Measurements from ENCODE around the gene CCDC183. TPM values are rescaled to one million over a fixed set of nuclear protein-coding genes. Genes with fewer than 3 reads are reported as not detected.

The CCDC183 gene
- total and polyA plus RNA-seq, 2 of the 4 experiments (the other 2 are of a cell fraction), result under 0.01 to 0.29 TPM

DNA sequence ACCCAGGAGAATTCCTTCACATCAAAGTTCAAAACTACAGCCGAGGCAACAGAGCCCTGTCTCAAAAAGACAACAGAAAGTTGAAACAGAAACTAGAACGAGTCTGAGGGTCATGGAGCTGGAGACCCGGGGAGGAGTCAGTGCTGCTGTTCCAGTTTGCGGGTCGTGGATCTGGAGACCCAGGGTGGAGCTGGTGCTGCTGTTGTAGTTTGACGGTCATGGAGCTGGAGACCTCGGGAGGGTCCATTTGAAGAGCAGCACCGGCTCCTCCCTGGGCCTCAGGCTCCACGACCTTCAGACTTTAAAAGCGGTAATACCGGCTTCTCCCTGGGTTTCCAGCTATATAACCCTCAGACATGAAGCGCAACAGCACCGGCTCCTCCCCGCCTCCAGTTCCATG is 18.8 kb upstream of the CCDC183 start:
- Histone ChIP-seq H2BK20ac (ENCODE audit: low read depth, low read length) (no peak overlapping the region), H3K4ac (ENCODE audit: low read depth, low read length) (no peak overlapping the region), H4K5ac (ENCODE audit: low read depth, low read length) (no peak overlapping the region), H4K8ac (ENCODE audit: low read depth in 2 of 2, low read length in 2 of 2) (no peak overlapping the region), H2BK5ac (ENCODE audit: low read depth, low read length, poor library complexity, severe bottlenecking) (no peak overlapping the region), H2AK5ac (ENCODE audit: low read depth, low read length) (no peak overlapping the region), H2BK15ac (ENCODE audit: low read depth, low read length) (no peak overlapping the region), H3K4me3 (ENCODE audit: insufficient read depth, low read depth, low read length) (no peak overlapping the region), H3K79me1 (ENCODE audit: low read depth in 1 of 2, low read length in 2 of 2) (no peaks in the 10 kb centered on the region), H3K9ac (ENCODE audit: low read depth, low read length) (no peak overlapping the region), H3K9me1 (ENCODE audit: insufficient read depth, low read length) (no peaks in the 10 kb centered on the region), H3K4me2 (ENCODE audit: low read depth, low read length) (no peak overlapping the region), H3K18ac (ENCODE audit: low read depth, low read length) (no peak overlapping the region), H3K9me3 (ENCODE audit: control insufficient read depth, insufficient read depth, low read length) (peaks cover 9% of the 10 kb centered on the region), H3K27me3 (ENCODE audit: control insufficient read depth, insufficient read depth, low read length) (peaks cover 46% of the 10 kb centered on the region), H3K56ac (ENCODE audit: extremely low read depth, insufficient read depth, low read length) (no peak overlapping the region), H3K23ac (ENCODE audit: low read depth, low read length) (no peak overlapping the region), H4K91ac (ENCODE audit: insufficient read depth, low read depth, low read length) (no peak overlapping the region), H2AK9ac (replicated peaks; ENCODE audit: low read depth, low read length, poor library complexity) (no peak overlapping the region), H3K36me3 (ENCODE audit: control insufficient read depth, insufficient read depth, low read length) (no peaks in the 10 kb centered on the region), H3K4me1 (ENCODE audit: control insufficient read depth, insufficient read depth, low read length) (no peaks in the 10 kb centered on the region), H4K20me1 (ENCODE audit: insufficient read depth, low read length) (no peaks in the 10 kb centered on the region), H2AFZ (replicated peaks; ENCODE audit: low read length, poor library complexity) (no peak overlapping the region), H3K14ac (replicated peaks; ENCODE audit: low read depth, low read length) (no peak overlapping the region), H3K27ac (ENCODE audit: insufficient read depth, low read length) (no peak overlapping the region), H2BK120ac (ENCODE audit: low read depth, low read length) (no peak overlapping the region)
- no TSS peak for BruUV-seq (replicated peaks)
- POLR2A ChIA-PET (ENCODE audit: unreplicated experiment), result interaction anchor here (0.5 kb wide), 1 partner anchor 9 kb away, joined by 3 read pairs; no protein-coding TSS in a partner anchor
- TF ChIP-seq, protein P1, sequence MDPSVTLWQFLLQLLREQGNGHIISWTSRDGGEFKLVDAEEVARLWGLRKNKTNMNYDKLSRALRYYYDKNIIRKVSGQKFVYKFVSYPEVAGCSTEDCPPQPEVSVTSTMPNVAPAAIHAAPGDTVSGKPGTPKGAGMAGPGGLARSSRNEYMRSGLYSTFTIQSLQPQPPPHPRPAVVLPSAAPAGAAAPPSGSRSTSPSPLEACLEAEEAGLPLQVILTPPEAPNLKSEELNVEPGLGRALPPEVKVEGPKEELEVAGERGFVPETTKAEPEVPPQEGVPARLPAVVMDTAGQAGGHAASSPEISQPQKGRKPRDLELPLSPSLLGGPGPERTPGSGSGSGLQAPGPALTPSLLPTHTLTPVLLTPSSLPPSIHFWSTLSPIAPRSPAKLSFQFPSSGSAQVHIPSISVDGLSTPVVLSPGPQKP (IDR thresholded peaks at IDR 0.05; ENCODE audit: borderline replicate concordance, low read depth, low read length), result no peak
- no peak for TF ChIP-seq RFX5 (IDR thresholded peaks at IDR 0.05; ENCODE audit: low read depth, low read length)
- no peak for TF ChIP-seq BHLHE40 (IDR thresholded peaks at IDR 0.05; ENCODE audit: low read depth, low read length)
- TF ChIP-seq RAD21 (IDR thresholded peaks at IDR 0.05; ENCODE audit: low read length), result no peak
- no peak for TF ChIP-seq CEBPB (IDR thresholded peaks at IDR 0.05; ENCODE audit: low read depth, low read length)
- TF ChIP-seq SMC3 (IDR thresholded peaks at IDR 0.05; ENCODE audit: low read depth, low read length), result no peak
- DNase-seq (no peak), ATAC-seq (ENCODE audit: low read depth) (no peak)
- dilution Hi-C loops (cut with HindIII; ENCODE audit: low sequenced_read_pairs, unreplicated experiment) (no loop called here), intact Hi-C loops (cut with micrococcal nuclease) (no loop called here), in situ Hi-C loops (cut with MboI; ENCODE audit: low sequenced_read_pairs) (no loop called here)
- CTCF ChIA-PET, result interaction anchor here (1.1 to 1.3 kb wide), 2 partner anchors 17 to 269 kb away, joined by 3 to 7 read pairs; partner anchors contain the start of gene NPDC1
- 77% methylated on average over 12 of the region's 14 CpGs; no CpG with 5 or more reads in 1 of the 2 experiments for WGBS, 2 experiments (ENCODE audit: extremely low coverage in 2 of 2, insufficient read length in 1 of 2)
